ENCODE measurements around the gene AMOTL2. TPM values are rescaled to one million over a fixed set of nuclear protein-coding genes. Genes with fewer than 3 reads are reported as not detected.

AMOTL2 gene
- total RNA-seq, 4 donors from 2014 or later, result 54.5 to 99.0 (median 59.1) TPM

DNA sequence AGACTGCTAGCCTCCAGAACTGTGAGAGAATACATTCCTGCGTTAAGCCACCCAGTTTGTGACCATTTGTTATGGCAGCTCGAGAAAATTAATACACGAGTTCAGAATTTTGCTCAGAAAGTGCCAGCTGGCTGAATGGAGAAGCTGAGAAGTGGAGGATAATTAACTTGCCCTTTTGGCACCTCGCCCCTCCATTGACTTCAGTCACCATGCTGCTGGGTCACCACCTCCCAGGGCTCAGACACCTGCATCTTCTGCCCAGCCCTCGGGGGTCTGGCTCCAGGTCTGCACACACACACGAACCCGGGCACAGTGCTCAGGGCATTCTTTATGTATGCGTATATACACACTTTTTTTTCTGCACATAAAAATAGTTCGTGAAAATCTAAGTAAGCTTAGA is 32.0 kb downstream of the AMOTL2 start:
- Histone ChIP-seq H3K9me3 (peaks cover 0 to 9% (median 4%) of the 10 kb centered on the region in 3 donors), H3K36me3 (no peaks in the 10 kb centered on the region), H3K27ac (no peak overlapping the region), H3K27me3 (no peaks in the 10 kb centered on the region), H3K4me3 (no peak overlapping the region), H3K4me1 (peaks cover 2 to 41% (median 8%) of the 10 kb centered on the region in 3 donors)
- TF ChIP-seq, protein P1, sequence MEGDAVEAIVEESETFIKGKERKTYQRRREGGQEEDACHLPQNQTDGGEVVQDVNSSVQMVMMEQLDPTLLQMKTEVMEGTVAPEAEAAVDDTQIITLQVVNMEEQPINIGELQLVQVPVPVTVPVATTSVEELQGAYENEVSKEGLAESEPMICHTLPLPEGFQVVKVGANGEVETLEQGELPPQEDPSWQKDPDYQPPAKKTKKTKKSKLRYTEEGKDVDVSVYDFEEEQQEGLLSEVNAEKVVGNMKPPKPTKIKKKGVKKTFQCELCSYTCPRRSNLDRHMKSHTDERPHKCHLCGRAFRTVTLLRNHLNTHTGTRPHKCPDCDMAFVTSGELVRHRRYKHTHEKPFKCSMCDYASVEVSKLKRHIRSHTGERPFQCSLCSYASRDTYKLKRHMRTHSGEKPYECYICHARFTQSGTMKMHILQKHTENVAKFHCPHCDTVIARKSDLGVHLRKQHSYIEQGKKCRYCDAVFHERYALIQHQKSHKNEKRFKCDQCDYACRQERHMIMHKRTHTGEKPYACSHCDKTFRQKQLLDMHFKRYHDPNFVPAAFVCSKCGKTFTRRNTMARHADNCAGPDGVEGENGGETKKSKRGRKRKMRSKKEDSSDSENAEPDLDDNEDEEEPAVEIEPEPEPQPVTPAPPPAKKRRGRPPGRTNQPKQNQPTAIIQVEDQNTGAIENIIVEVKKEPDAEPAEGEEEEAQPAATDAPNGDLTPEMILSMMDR (IDR thresholded peaks at IDR 0.05), result no peak
- TF ChIP-seq POLR2A (IDR thresholded peaks at IDR 0.05), result no peak
- no peak for DNase-seq
- intact Hi-C loops (cut with DNase I), result no loop called here
- 91 to 92% methylated on average over 9 of the region's 9 CpGs for WGBS, 2 donors

DNA sequence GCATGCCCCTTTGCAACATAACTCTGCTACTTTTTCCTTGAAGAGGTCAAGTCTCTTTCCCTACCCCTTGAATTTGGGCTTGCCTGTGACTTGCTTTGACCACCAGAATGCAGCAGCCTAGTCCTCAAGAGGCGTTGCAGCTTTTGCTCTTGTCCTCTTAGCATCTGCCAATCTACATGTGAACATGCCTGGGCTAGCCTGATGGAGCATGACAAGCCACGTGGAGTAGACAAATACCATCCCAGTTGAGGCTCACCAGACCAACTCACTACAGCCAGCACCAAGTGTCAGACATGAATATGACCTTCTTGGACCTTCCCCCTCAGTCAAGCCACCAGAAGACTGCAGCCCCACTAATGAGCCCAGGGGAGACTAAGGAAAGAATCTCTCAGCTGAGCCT is 32.9 kb downstream of the AMOTL2 start:
- Histone ChIP-seq H3K36me3 (no peaks in the 10 kb centered on the region), H3K4me3 (no peak overlapping the region), H3K4me1 (peaks cover 10 to 49% (median 17%) of the 10 kb centered on the region in 3 donors), H3K27ac (no peak overlapping the region), H3K9me3 (peaks cover 0 to 2% (median 0%) of the 10 kb centered on the region in 3 donors), H3K27me3 (no peaks in the 10 kb centered on the region)
- intact Hi-C loops (cut with DNase I), result no loop called here
- 19% methylated on average over 2 of the region's 2 CpGs; no CpG with 5 or more reads in 1 of the 2 donors for WGBS, 2 donors
- no peak for DNase-seq
- TF ChIP-seq, protein P1 (IDR thresholded peaks at IDR 0.05), result no peak
- no peak for TF ChIP-seq POLR2A (IDR thresholded peaks at IDR 0.05)

DNA sequence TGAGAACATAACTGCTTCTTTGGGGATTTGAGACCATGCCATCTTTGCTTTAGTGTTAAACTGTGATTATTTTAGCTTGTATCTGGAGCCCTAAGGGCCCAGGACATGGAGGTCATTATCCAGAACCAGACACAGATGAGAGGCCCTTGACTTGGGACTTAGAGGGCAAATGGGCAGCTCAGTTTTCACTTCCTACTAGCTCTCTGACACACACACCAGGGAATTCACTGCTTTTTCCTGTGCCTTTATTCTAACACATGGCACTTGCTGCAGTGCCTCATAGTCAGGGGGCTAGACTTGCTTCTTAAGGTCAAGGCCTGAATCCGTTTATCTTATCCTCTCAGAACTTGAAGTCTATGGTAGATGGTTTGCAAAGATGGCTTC is 33.3 kb downstream of the AMOTL2 start:
- no peak for TF ChIP-seq POLR2A (IDR thresholded peaks at IDR 0.05)
- TF ChIP-seq, protein P1 (IDR thresholded peaks at IDR 0.05), result no peak
- WGBS, 2 donors, result 67 to 77% methylated on average over 1 of the region's 1 CpG
- Histone ChIP-seq H3K27me3 (no peaks in the 10 kb centered on the region), H3K9me3 (no peaks in the 10 kb centered on the region), H3K27ac (peak overlapping the region in 1 of 4 donors; percentile 21), H3K4me3 (no peak overlapping the region), H3K36me3 (no peaks in the 10 kb centered on the region), H3K4me1 (peaks cover 13 to 53% (median 20%) of the 10 kb centered on the region in 3 donors)
- DNase-seq, result no peak
- intact Hi-C loops (cut with DNase I), result no loop called here

DNA sequence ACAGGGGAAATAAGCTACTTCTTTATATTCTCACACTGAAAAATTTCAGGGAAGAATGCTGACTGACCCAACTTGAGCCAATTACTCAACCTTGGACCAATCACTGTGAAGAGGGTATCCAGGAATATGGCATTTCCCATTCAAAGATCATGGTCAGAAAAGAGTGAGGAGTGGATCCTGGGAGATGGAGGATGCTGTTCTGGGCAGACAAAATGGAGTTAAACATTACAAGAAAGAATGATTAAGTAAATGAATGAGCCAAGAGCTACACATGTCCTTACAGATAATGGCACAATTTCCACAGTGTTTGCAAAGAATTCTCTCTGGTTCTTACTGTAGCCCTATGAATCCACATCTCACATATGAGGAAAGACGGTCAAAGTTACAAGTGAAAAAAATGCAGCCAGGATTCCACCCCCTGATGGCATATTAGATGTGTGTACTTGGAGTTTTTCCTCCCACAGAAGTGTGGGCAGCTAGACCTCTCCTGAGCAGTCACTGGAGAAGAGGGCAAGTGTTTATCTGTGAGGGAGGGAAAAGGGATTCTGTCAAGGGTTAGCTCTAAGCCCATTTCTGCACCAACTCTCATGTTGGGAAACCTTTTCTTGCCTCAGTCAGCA is 33.8 kb downstream of the AMOTL2 start:
- intact Hi-C loops (cut with DNase I), result no loop called here
- Histone ChIP-seq H3K9me3 (no peaks in the 10 kb centered on the region), H3K4me3 (no peak overlapping the region), H3K27ac (peak overlapping the region in 1 of 4 donors; percentile 21), H3K4me1 (peaks cover 13 to 58% (median 24%) of the 10 kb centered on the region in 3 donors), H3K36me3 (no peaks in the 10 kb centered on the region), H3K27me3 (no peaks in the 10 kb centered on the region)
- no peak for TF ChIP-seq POLR2A (IDR thresholded peaks at IDR 0.05)
- TF ChIP-seq, protein P1 (IDR thresholded peaks at IDR 0.05), result no peak
- no peak for DNase-seq
- 75 to 89% methylated on average over 1 of the region's 1 CpG for WGBS, 2 donors

DNA sequence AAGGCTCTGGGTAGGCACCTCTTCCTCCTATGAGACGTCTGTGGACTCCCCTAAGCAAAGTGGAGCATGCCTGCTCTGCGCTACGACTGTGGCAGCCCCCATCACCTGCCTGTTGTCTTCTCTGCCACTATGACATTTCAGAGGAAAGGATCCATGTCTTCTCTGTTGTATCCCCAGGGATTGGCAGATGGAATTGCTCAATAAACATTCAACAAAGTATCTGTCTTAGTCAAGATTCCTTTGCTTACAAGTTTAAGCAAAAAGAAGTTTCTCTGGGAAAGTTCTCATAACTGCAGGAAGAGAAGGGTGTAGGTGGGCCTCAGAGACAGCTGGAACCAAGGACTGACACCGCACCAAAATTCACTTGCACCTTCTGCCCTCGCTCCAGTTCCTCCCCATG is 34.3 kb downstream of the AMOTL2 start:
- TF ChIP-seq, protein P1 (IDR thresholded peaks at IDR 0.05), result no peak
- no peak for TF ChIP-seq POLR2A (IDR thresholded peaks at IDR 0.05)
- Histone ChIP-seq H3K4me3 (no peak overlapping the region), H3K27me3 (no peaks in the 10 kb centered on the region), H3K27ac (peak overlapping the region in 1 of 4 donors; percentile 21), H3K36me3 (no peaks in the 10 kb centered on the region), H3K4me1 (peaks cover 19 to 64% (median 30%) of the 10 kb centered on the region in 3 donors), H3K9me3 (no peaks in the 10 kb centered on the region)
- DNase-seq, result no peak
- intact Hi-C loops (cut with DNase I), result no loop called here
- WGBS, 2 donors, result 73 to 86% methylated on average over 2 to 5 of the region's 5 CpGs

Measured in esophagus squamous epithelium (tissue), 5 donors.